Renal pelvis (tissue), 12 donors: ENCODE measurements around the gene NDUFB5. TPM values are rescaled to one million over a fixed set of nuclear protein-coding genes. Genes with fewer than 3 reads are reported as not detected.

ENCODE experiments used
- DNase-seq: peaks from one replicate; pipeline ENCODE4 v3.0.0-alpha.2; 2013
- long read RNA-seq, 16 experiments: transcript quantifications; one replicate each; lab custom pipeline, GENCODE V29; 2026
- polyA plus RNA-seq, 3 donors: library from polyadenylated mRNA; unstranded; fragments of 120-200 nt; gene quantifications; one replicate each; pipeline ENCODE4 v1.2.1, GENCODE V29; 2013; ENCODE audit not compliant: insufficient read length in 3 of 3

NDUFB5 gene
- polyA plus RNA-seq: 100 to 1,000 TPM; 175 to 193 (median 177) TPM
- long read RNA-seq, donor 1, full-length matches to known transcripts: 87 of 93 reads
- long read RNA-seq, donor 1, partial matches to known transcripts: 6 of 93 reads
- long read RNA-seq, donor 1, other reads (novel, unspliced or antisense): 0 of 93 reads
- long read RNA-seq, donor 2, full-length matches to known transcripts: 115 of 142 reads
- long read RNA-seq, donor 2, partial matches to known transcripts: 27 of 142 reads
- long read RNA-seq, donor 2, other reads (novel, unspliced or antisense): 0 of 142 reads
- long read RNA-seq, donor 3, full-length matches to known transcripts: 92 of 125 reads
- long read RNA-seq, donor 3, partial matches to known transcripts: 33 of 125 reads
- long read RNA-seq, donor 3, other reads (novel, unspliced or antisense): 0 of 125 reads
- long read RNA-seq, donor 4, full-length matches to known transcripts: 129 of 161 reads
- long read RNA-seq, donor 4, partial matches to known transcripts: 32 of 161 reads
- long read RNA-seq, donor 4, other reads (novel, unspliced or antisense): 0 of 161 reads
- long read RNA-seq, donor 5, full-length matches to known transcripts: 39 of 57 reads
- long read RNA-seq, donor 5, partial matches to known transcripts: 18 of 57 reads
- long read RNA-seq, donor 5, other reads (novel, unspliced or antisense): 0 of 57 reads
- long read RNA-seq, donor 6, full-length matches to known transcripts: 75 of 75 reads
- long read RNA-seq, donor 6, partial matches to known transcripts: 0 of 75 reads
- long read RNA-seq, donor 6, other reads (novel, unspliced or antisense): 0 of 75 reads
- long read RNA-seq, donor 7, full-length matches to known transcripts: 92 of 139 reads
- long read RNA-seq, donor 7, partial matches to known transcripts: 47 of 139 reads
- long read RNA-seq, donor 7, other reads (novel, unspliced or antisense): 0 of 139 reads
- long read RNA-seq, donor 8, full-length matches to known transcripts: 21 of 30 reads
- long read RNA-seq, donor 8, partial matches to known transcripts: 9 of 30 reads
- long read RNA-seq, donor 8, other reads (novel, unspliced or antisense): 0 of 30 reads
- long read RNA-seq, donor 9, full-length matches to known transcripts: 126 of 160 reads
- long read RNA-seq, donor 9, partial matches to known transcripts: 34 of 160 reads
- long read RNA-seq, donor 9, other reads (novel, unspliced or antisense): 0 of 160 reads
- long read RNA-seq, donor 10, full-length matches to known transcripts: 86 of 106 reads
- long read RNA-seq, donor 10, partial matches to known transcripts: 20 of 106 reads
- long read RNA-seq, donor 10, other reads (novel, unspliced or antisense): 0 of 106 reads
- long read RNA-seq, donor 11, full-length matches to known transcripts: 48 of 72 reads
- long read RNA-seq, donor 11, partial matches to known transcripts: 24 of 72 reads
- long read RNA-seq, donor 11, other reads (novel, unspliced or antisense): 0 of 72 reads
- long read RNA-seq, donor 12, full-length matches to known transcripts: 112 of 135 reads
- long read RNA-seq, donor 12, partial matches to known transcripts: 23 of 135 reads
- long read RNA-seq, donor 12, other reads (novel, unspliced or antisense): 0 of 135 reads
- long read RNA-seq, donor 13, full-length matches to known transcripts: 51 of 51 reads
- long read RNA-seq, donor 13, partial matches to known transcripts: 0 of 51 reads
- long read RNA-seq, donor 13, other reads (novel, unspliced or antisense): 0 of 51 reads
- long read RNA-seq, donor 14: 0 reads
- long read RNA-seq, donor 15, full-length matches to known transcripts: 105 of 105 reads
- long read RNA-seq, donor 15, partial matches to known transcripts: 0 of 105 reads
- long read RNA-seq, donor 15, other reads (novel, unspliced or antisense): 0 of 105 reads
- long read RNA-seq, donor 16, full-length matches to known transcripts: 125 of 163 reads
- long read RNA-seq, donor 16, partial matches to known transcripts: 38 of 163 reads
- long read RNA-seq, donor 16, other reads (novel, unspliced or antisense): 0 of 163 reads

DNA sequence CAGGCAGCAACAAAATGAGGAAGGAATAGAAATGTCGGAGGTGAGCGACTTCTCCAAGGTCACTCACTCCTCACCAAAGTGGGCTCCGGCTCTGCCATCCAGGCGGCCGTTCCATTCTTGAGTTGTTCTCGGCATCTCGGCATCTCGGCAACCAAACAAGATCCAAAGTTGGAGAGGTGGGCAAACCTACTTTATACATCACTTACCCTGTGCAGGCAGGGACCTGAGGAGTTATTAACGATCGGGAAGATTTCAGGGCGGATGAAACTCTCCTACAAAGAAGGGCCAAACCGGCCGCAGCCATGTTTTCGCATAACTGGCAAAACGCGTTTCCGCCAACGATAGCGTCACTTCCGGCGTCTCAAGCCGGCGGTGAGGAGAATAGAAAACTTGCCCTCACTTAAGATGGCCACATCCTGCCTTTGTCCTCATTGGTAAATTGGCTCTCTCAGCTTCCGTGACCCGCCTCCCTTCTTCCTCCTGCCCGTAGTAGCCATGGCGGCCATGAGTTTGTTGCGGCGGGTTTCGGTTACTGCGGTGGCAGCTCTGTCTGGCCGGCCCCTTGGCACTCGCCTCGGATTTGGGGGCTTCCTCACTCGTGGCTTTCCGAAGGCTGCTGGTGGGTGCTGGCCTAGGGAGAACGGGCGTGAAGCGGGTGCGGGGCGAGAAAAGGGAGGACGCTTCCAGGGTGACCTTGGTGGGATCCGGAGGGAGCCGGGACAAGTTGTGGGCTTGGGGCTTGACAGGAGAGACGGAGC, at the start of gene NDUFB5, which contains the start of gene MRPL47:
NDUFB5 (plus strand) TSS at position 474 of the 758 bp plus-strand sequence; CDS start at position 496, 22 bp downstream.
MRPL47 (minus strand) TSS at position 318 of the 758 bp plus-strand sequence; CDS start at position 304, 14 bp downstream.
- peak; percentile 98 for DNase-seq

DNA sequence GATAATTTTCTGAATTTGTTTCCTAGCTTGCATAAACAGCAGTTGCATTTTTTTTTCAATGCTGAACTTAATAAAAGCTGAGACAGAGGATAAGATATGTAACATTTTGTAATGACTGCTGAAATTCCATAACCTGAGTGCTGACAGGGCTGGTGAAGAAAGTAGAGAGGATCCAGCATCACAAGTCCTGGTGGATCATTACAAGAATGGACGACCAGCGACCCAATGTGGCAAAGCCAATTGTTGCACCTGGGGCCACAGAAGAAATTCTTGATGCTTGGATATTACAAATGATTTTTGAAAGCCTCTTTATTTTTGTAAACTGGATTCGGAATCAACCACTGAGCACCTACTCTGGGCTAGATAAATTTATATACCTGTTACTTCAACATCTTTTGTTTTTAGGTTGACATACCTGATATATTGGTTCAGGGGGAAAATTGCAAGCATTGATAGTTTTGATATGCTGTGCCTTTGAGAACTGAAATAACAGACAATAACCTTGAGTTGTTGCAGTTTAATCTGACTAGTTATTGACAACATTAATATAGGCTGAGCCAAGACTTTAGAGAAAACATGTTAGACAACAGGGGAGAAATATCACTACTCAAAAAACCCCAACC, 45.7 kb upstream of the NDUFB5 start:
- DNase-seq: peak; percentile 52

DNA sequence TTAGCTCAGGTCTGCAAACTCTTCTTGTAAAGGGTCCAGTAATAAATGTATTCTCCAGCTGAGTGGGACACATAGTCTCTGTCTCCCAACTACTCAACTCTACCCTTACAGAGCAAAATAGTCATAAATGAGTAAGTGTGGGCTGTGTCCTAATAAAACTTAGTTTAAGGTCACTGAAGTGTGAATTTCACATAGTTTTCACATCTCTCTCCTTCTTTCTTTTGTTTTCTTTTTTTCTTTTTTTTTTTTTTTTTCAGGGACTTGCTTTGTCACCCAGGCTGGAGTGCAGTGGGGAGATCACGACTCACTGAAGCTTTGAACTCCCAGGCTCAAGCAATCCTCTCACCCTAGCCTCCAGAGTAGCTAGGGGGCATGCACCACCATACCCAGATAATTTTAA, 43.8 kb upstream of the NDUFB5 start:
- DNase-seq: no peak

DNA sequence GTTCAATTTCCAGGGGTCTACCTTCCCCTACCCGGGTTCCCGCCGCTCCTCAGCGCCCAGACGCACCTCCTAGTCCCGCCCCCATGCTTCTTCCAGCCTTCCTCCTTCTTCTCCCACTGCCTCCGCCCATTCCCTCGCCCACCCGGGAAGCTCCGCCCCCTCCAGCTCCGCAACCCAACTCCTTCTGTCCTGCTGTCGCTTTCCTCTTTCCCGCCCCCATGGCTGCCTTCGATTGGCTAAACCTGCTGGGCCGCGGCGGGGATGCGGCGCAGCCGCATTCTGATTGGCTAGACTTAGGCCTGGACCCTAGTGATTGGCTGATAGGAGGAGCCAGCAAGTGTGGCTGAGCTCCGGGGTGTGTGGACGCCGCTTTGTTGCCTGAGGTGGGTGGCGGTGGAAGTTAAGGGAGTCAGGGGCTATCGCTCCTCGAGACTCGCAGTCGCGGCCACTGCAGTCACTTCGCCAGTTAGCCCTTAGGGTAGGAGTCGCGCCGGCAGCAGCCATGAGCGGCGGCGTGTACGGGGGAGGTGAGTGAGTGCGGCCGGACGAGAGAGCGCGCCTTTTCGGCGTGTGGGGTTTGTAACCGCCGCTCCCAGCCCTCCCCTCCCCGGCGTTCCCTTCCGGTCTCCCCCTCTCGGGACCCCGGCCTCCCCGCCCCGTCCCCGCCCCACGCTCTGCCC, 41.9 kb upstream of the NDUFB5 start, which contains the start of gene ACTL6A:
ACTL6A (plus strand) TSS at position 336 of the 680 bp plus-strand sequence; CDS start at position 503, 167 bp downstream.
- DNase-seq: peak; percentile 100

DNA sequence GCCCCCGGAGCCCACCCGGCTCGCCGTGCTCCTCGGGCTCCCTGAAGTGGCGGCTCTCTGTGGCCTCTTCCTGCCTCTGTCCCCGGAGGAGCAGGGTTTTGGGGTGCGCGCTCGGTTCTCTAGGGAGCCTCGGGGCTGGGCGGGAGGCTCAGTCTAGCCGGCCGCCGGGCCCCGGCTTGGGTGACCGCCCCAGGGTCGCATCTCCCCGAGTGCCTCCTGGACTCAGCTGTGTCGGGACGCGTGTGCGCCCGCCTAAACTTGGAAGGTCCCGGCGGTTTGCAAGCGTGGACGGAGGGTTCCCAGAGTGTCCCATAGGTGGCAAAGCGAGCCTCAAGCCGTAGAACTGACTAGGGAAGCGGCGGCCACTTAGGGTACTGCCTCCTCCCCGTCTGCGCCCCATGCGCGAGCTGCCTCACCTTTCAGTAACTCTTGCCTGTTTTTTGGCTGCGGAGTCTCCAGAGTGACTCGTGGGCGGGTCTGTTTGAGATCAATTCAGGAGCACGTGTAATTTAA, 41.3 kb upstream of the NDUFB5 start:
- DNase-seq: peak; percentile 71

DNA sequence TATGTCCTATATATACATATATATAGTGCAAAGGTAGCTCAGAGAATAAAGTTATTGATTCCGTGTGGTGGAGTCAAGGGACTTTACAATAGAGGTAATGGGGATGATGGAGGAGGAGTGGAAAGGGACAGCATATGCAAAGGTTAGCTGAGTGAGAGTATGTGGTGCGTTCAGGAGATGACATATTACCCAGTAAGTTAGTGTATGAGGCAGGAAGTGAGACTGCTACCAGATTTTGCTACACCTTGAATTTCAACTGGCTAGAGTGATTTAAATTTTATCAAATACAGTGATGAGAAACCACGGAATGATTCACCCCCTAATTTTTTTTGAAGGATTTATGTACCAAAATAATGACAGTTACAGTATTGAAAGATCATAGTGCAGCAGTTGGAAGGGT, 39.1 kb upstream of the NDUFB5 start:
- no peak for DNase-seq

DNA sequence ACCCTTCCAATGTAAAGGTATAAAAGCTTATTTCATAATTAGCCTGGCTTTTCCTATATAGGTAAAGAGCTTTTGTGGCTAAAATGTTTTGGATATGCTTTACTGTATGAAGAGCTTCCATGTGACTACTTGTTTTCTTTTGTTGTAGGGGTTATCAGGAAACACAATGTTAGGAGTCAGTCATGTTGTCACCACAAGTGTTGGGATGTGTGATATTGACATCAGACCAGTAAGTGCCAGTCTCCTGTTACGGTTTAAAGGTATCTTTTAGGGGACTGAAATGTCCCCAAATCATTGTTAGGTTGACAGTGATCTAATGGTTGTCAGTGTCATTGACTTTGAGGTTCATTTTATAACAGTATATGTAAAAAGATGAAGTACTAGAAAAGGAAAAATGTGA, 23.6 kb upstream of the NDUFB5 start:
- DNase-seq: no peak

DNA sequence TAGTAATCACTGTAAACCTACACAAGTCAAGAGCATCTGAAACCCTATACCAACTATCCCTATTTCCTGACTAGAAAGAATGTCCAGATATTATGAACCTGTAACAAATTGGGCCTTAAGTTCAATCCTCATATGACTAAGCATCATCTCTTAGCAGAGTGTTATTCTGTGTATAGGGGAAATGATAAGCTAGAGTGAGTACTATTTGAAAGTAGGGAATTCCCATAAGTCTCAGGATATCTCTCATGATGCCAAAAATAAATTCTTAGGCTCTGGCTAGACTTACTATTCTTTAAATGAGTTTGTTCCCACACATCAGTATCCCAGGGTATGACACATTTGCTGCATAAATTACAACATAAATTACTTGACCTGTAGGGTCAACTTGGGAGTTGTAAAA, 15.5 kb upstream of the NDUFB5 start:
- DNase-seq: no peak

DNA sequence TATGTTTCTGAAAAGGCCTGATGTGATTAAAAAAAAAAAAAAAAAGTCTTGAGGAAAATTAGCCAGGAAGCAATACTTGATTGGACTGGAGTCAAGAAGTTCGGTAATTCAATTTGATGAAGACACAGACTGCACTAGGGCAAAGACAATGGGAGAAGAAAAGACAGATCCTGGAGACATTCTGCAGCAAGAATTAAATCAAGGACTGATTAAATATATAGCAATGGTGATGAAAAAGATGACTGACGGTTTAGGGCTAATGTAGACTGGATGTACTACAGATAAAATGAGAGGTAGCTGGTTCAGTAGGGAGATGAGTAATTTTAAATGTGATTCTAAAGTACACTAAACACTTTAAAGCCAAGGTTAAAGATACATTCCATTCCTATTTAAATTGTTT, 13.9 kb upstream of the NDUFB5 start:
- DNase-seq: no peak

DNA sequence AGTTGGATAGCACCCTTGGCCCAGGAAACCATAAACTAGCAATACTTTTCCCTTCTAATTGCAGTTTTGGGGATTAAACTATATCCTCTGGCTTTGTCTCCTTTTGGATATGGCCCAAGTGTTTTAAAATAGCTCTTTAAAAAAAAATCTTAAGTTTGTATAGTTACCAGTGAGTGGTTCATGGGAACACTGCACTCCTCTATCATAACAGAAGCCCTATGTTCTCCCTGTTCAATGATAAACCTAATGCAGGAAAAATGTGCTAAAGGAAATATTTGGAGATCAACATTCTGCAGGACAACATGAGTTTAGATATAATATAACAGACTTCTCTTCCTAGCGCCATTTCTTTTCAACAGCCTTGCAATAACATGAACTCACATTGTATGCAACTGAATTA, 13.3 kb upstream of the NDUFB5 start:
- no peak for DNase-seq

DNA sequence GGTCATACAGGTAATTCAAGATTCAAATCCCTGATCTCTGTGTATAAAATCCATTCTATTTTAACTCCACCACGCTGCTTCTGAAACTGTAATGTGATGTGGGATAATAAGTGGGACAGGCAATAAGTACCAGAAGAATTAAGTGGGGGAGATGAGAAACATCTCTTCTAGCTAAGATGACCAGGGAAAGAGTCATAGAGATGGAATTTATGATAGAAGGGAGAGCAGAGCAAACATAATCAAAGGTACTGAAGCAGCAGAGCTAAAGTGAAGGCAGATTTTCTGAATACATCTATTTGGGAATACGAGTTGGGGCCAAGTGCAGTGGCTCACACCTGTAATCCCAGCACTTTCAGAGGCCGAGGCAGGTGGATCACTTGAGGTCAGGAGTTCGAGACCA, 5.1 kb upstream of the NDUFB5 start:
- DNase-seq: no peak

DNA sequence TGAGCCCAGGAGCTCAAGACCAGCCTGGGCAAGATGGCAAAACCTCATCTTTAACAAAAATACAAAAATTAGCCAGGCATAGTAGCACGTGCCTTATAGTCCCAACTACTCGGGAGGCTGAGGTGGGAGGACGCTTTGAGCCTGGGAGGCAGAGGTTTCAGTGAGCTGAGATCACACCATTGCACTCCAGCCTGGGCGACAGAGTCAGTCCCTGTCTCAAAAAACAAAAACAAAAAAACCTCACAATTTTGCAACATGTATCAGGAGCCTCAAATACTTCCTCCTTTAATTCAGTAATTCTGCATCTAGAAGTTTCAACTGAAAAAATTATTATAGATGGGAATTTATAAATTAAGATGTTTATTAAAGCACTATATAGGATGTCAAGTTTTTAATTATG, 1.3 kb upstream of the NDUFB5 start:
- no peak for DNase-seq

DNA sequence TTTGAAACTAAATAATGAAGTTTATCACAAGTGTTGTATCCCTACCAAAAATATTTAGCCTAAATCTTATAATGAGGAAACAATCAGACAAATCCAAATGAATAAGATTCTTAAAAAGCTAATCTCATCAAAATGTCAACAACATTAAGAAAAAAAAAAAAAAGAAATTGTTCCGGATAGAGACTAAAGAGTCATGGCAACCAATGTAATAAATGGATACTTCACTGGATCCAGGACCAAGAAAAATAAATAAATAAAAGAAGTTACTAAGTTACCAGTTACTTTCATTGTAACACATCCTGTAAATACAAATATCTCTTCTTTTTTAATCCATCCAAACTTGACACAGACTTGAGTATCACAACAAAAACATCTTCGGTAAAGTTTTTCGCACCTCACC, 763 bp upstream of the NDUFB5 start:
- no peak for DNase-seq

DNA sequence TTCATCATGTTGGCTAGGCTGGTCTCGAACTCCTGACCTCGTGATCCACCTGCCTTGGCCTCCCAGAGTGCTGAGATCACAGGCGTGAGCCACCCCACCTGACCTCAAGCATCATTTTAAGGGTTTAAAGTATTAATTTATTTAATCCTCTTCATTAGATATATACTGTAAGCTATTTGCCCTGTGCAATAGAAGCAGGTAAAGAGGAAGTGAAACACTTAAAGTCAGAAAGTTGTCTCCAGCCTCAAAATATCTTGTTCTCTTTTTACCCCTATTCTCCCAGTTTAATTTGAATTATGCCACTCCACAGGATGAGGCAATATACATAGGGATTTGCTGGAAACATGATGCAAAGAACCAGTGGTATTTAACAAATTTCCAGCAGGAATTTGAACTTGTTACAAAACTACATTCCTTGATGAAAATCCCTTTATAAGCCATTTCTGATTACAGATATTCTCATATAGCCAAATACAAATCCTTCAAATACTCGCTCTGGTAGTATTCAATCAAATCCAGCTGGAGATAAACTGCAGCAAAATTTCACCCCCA, 2.0 kb downstream of the NDUFB5 start:
- DNase-seq: no peak

DNA sequence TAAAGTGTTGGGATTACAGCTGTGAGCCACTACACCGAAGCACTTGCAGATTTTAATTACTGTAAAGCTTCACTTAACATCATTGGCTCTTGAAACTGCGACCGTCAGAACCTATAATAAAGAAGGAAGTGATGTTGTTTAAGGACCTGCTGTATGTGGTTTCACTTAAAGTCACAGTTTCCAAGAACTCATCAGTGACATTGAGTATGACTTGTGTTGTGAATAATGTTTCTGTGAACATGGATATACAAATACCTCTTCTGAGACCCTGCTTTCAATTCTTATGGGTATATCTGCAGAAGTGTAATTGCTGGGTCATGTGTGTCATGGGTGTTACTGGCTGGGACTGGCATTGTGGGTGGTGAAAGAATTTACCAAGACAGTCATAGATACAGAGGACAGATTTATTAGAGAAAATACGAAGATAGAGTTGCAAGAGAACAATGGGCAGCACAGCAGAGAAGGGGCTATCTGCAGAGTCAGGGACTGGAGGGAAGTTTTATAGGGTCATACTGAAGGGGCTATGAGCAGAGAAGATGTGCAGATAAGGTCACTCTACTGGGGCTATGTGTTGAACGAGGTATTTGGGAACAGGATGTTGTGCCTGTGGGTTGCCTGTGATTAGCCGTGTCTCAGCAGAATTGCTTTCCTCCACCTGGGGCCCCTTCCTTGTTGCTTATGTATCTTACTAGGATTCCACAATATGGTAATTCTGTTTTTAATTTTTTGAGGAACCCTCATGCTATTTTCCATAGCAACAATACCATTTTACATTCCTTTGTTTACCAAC, 4.5 kb downstream of the NDUFB5 start:
- no peak for DNase-seq

DNA sequence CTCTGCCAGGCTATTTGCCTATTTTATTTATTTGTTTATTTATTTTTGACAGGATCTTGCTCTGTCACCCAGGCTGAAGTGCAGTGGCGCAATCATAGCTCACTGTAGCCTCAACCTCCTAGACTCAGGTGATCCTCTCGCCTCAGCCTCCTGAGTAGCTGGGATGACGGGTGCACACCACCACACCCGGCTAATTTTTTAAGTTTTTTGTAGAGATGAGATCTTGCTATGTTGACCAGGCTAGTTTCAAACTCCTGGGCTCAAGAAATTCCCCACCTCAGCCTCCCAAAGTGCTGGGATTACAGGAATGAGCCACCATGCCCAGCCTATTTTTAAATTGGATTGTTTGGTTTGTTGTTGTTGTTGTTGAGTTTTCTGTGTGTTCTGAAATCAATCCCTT, 5.5 kb downstream of the NDUFB5 start:
- DNase-seq: no peak

DNA sequence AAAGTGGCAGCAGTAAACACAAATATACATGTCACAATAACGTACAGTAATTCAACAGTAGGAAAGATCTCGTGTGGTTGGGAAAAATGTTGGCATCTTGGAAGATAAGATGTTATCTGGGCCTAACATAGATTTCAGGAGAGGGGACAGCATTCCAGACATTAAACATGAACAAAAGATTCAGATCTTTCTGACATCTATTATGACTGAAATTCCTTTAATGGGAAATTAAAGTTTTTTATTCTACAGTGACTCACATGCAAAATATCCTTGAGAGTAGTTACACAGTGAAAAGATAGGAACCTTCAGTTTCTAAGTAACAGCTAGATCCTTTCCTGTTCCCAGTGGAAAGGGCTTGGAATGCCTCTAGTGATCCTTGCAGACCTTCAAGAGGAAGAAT, 9.2 kb downstream of the NDUFB5 start:
- DNase-seq: no peak
